ENCODE results near the gene ARL4A.

- TF ChIP-seq TAF1 (IDR thresholded peaks at IDR 0.05; ENCODE audit: low read depth, low read length) (no peak), POLR2A (IDR thresholded peaks at IDR 0.05; ENCODE audit: low read depth, low read length) (no peak)
These were observed 22.5 kb downstream of the ARL4A start for GRCh38 chr7:12709726-12710502.

Data from GM12891 (cell line).